CD4-positive, alpha-beta T cell treated with Interferon alpha-2 for 1 hour (primary cell): Measurements from ENCODE around the gene NPTXR.

Source experiments
- DNase-seq, 2 donors: peaks; one replicate each; pipeline ENCODE4 v3.0.0-alpha.2; 2020 to 2022

The NPTXR gene

DNA sequence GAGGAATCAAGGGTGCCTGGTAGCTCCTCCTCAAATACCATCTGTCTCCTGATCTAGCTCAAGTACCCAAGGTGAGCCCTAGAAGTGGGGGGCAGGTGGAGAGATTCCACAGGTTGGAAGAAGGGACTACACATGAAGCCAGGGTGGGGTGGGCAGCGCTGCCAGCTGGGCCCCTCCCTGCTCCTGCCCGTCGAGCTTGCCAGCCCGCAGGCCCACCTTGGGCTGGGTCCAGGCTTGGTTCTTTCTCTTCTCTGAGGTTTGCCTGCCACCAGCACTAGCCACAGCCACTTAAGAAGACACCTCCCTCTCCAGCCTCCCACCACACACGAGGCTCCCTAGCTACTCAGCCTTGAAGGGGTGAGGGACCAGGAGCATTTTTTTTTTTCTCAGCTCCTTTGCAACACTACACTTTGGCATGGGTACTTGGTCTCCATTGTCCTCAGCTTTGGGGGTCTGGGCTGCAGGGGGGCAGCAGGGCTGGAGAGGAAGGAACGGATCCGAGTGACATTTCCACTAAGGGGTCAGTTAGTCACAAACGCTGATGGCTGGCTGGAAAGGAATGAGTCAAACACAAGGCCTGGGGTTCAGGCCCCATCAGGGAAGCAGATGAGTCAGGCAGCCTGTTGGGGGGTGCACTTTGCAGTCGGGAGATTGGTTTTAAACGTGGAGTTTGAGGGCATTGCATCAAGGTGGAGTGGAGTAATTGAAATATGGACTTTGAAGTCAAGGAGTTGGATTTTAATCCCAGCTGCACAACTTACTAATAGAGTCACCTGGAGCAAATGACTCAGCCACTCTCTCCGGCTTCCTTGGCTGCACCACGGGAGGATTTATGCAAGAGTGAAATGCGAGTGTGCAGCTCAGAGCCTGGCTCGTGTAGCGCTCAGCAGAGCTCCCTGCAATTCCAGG, 7.4 kb upstream of the NPTXR start:
- no peak for DNase-seq

DNA sequence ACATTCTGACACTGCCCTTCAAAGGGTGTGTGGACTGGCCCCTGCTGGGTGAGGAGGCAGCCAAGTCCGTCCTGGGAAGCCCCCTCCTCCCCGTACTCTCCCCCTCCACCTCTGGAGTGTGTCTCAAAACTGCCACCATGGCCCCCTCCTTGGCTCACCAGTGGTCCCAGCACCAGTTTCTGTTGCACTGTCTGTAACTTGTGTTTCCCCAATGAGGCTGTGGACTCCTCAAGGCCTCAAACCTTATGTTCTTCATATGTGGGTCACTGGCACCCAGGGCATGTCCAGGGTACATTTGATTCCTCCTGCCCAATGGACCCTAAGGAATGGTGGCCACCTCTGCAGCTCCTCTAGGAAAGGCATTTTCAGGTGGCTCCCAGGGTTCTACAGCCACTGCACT, 6.6 kb upstream of the NPTXR start:
- DNase-seq, result no peak

DNA sequence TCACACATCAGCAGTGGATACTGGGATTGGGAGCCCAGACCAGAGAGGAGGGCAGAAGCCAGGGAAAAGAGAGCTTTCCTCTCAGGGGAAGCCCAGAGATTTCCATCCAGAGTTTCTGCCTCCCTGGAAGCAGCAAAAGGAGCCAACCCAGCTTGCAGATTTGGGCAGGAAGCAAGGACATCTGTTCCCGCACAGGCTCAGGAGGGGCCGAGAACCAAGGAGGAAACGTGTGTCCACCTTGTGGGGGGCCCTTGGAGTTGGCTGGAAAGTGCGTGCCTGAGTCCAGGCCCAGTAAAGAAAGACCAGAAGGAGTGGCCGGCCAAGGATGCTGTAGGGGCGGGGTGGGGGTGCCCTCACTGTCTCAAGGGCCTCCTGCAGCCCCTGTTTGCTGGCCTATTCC, 6.0 kb upstream of the NPTXR start:
- DNase-seq, result no peak

DNA sequence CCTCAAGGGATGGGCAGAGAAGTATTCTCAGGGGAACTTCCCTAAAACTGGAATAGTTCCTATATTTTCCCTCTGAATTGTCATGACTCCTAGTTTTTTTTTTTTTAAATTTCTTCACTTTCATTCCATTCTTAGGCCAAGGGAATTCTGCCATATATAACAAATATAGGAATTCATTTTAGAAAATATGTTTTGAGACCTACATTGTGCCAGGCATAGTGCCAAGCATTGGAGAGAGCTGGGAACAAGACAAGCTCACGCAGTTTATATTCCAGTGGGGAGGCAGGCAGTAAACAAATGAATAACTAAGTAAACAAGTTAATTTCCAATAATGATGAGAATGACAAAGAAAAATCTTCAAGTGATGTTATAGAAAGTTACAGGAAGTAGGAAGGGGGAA, 2.6 kb upstream of the NPTXR start:
- DNase-seq, result no peak

DNA sequence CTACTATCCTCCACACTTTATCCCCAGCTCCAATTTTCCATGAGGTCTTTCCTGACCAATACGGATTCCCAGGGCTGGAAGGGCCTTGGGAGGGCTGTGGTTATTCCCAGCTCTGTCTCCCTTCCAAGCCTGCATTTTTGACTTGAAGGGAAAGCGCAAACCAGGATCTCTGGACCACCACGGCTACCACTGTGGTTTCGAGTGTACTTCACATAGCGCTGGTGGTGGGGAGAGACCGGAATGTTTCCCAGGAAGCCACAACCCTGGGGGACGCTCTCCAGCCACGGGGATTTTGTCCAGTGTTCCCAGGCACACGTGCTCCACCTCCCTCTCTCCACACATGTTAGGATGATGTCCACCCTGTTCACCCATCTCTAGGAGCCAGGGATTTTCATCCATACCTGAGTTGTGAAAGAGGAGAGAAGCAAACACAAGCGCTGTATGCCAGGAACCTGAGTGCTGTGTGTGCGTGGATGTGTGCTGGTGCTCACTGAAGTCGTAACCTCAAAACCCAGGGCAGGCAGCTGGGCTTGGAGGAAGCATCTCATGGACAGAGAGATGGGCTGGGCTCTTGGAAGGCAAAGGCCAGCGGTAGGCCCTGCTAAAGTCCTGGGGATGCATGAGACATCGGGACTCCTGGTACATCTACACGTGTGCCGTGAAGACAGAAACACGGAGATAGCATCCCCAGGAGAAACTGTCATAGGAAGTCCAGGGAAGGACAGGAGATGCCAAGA, 1.3 kb upstream of the NPTXR start:
- no peak for DNase-seq

DNA sequence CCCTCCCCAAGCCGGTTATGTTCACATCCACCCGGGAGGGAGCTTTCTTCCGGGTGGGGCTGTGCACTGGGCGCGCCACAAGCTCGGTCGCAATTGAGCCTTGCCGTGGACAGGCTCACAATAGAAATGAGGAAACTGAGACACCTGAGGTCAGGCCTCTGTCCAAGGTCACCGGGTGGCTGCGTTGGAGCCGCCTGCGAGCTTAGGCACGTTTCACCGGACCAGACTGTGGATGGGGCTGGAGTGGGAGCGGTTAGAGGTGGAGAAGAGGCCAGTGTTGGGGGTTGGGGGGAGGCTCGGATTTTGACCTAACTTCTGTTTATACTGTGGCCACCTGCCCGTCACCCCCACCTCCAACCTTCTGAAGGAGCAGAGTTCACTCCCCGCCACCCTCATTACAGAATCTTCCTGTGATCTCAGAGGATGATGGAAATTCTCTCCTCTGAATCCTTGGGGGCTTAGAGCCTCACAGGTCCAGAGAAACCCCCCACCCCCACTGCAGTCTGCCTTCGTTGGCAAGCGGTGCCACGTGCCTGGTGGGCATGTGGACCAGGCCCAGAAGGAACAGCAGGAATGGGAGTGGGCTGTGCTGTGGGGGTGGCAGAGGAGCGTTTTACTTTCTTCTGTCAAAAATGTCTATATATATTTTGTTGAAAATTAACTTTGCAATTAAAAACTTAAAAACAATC, 631 bp upstream of the NPTXR start:
- DNase-seq, result no peak

GRCh38 chr22:38843201-38843656, 599 bp downstream of the NPTXR start:
- peak; percentile 44 to 60 for DNase-seq

DNA sequence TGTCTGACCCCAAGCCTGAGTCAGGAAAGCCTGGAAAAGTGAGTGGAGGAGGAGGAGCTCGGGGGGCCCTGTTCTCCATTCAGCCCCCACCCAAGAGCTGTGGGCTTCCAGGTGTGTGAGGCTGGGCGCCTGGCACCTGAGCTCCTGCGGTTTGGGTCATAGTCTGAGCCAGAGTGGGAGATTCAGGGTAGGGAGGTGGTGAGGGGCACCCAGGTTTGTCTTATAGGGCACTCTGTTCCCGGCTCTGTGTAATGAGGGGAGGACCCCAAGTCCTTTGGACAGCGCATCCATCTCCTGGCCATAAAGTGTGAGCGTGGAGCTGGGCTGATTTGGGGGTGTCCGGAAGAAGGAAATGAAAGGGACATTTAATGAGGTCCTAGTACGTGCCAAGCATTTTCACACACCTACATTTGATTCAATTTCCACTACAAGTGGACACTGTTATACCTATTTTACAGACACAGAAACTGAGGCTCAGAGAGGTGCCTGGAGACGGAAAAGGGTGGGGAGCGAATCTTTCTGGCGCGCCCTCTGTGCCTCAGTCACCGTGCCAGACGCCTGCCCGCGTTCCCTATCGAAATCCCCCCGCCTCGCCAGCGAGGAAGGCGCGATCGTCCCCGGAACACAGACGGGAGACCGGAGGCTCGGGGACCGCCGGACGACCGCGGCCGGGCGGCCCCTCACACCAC, 1.2 kb downstream of the NPTXR start:
- DNase-seq, result no peak

DNA sequence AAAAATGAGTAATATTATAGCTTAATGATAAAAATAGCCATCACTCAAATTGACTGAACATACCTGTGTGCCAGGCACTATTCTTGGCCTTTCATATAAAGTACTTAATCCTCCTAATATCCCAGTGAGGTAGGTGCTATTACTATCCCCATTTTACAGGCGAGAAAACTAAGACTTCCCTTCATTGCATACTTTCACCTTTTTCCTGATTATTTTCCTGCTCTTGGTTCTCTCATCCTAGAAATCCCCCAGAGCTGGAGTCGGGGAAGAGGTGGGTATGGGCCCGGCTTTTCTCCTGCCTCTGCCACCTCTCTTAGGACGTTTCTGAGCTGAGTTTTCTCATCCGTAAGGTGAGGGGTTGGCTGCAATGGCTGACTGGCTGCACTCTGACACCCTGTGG, 2.2 kb downstream of the NPTXR start:
- DNase-seq, result no peak

DNA sequence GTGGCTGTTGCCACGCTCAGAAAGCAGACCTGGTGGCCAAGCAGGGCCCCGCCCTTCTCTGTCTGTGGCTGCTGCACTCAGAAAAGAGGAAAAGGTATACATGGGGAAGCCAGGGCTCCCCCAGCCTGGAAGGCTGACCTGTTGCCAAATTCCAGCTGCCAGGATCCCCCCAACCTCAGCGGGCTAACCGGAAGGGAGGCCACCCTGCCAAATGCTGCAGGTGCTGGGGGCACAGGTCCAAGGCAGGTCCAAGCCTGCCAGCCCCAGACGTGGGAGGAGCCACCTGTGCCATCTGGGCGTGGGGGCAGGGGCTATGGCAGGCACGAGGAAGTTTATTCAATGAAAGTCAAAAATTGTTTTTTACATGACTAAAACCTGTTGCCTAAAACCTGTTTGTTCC, 2.6 kb downstream of the NPTXR start:
- no peak for DNase-seq

DNA sequence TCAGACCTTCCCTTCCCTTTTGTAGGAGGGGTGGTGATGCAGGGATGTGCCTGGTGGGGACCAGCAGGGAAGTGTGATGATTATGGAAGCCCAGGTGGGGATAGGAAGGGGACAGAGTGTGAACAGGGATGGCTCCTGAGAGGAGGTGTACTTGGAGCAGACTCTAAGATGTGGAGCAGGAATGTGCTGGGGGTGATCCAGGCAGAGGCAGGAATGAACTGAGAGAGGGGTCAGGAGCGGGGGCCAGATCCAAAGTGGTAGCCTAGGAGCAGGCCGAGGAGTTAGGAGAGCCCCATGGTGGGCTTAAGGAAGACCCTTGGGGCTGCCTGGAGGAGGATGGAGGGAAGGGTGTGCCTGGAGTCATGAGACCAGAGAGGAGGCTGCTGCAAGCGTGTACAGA, 3.7 kb downstream of the NPTXR start:
- DNase-seq, result no peak

- no peak for DNase-seq
Measured at GRCh38 chr22:38839686-38840085, 4.1 kb downstream of the NPTXR start.

DNA sequence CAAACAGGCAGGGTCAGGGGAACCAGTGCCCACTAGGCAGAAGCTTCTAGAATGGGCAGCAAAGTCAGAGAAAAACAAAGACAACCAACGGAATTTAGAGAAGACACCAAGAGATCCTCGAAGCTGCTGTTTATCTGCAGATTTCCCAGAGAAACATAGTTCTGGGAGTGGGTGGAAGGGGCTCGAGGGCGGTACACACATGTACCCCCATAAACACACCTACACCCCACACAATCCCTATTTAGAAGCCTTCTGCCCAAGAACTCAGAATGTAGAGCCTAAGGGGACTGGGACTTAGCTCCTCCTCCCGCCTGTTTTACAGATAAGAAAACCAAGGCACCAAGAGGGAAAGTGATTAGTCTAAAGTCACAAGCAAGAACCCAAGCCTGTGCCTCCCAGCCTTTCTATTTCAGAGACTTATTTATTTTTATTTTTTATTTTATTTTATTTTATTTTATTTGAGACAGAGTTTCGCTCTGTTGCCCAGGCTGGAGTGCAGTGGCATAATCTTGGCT, 6.4 kb downstream of the NPTXR start:
- no peak for DNase-seq

DNA sequence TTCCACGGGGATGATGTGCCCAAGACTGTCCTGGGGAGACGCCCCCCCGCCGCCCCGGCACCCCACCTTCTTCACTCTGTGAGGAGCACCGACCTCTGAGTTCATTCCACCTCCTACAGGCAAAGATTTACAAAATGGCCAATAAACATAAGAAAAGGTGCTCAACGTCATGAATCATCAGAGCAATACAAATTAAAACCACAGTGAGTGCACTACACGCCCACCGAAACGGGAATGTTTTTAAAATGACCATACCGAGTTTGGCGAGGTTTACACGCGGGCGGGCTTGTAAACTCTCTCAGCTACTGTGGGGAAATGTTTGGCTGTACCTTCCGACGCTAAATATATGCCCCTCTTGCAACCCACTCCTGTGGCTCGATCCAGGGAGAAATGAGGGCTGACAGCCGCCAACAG, 7.9 kb downstream of the NPTXR start:
- DNase-seq, result no peak

DNA sequence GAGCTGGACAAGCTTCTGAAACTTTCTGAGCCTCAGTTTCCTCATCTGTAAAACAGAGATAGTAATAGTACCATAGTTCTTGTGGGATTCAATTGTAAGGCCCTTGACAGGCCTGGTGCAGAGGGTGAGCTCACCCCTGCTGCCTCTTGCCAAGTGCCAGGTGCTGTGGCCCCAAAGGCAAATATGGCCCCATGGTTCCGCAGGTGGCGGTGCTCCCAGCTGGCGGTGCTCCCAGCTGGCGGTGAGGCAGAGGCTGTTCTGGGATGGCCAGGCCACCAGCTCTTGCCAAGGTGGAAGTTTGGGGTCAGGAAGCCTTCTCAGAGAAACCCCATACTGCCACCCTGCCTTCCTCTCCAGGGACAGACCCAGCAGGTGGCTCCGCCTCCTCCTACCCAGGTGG, 8.8 kb downstream of the NPTXR start:
- no peak for DNase-seq

- no peak for DNase-seq
Measured at GRCh38 chr22:38834215-38834953, 9.4 kb downstream of the NPTXR start.

DNA sequence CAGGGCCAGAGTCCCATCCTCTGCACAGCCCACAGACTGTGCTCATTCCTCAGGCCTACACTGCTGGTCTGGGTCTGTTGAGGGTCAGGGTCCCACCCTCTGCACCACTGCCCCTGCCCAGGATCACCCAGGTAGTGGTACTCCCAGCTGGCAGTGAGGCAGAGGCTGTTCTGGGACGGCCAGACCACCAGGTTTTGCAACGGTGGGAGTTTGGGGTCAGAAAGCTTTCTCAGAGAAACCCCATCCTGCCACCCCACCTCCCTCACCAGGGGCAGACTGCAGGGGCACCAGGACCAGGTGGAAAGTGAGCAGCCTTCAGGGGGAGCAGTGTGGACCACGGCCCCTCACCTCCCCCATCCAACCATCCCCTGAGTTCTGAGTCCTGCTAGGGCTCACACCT, 10.8 kb downstream of the NPTXR start:
- DNase-seq, result no peak

DNA sequence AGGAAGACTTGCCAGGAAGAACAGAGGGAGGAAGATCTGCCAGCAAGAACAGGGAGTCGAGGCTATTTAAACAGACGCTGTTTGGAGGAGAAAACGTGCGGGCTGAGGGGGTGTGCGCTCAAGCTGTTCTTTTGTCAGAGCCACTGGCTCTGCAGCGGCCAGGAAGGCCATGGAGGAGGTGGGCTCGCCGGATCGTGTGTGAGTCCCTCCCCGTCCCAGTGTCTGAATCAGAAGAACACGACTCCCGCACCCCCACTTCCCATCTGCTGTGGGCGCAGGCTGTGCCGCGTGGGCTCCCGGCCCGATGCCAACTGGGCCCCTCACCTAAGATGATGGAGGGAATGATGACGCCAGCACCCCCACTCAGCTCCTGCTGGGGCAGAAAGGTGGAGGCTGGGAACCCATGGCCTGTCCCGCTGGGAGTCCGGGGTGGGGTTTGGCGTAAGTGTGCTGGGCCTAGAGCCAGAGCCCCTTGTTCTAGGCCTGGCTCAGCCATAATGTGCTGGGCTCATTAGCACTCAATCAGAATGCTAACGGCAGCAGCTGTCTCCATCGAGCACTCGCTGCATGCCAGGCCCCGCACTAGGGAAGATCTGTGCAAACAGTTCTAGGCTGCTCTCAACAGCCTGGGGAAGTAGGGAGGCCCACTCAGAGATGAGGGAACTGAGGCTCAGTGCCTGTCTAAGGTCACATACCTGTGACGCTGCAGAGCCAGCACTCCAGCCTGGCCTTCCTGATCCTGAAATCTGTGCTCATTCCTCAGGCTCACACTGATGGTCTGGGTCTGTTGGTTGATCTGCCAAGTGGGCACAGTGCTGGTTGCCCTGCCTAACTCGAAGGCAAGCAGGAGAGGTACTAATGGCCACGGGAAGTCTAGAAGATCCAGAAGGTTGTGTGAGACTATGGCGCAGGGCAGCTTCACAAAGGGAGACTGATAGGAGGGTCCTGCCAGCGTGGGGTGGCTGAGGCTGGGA, 11.5 kb downstream of the NPTXR start:
- no peak for DNase-seq

DNA sequence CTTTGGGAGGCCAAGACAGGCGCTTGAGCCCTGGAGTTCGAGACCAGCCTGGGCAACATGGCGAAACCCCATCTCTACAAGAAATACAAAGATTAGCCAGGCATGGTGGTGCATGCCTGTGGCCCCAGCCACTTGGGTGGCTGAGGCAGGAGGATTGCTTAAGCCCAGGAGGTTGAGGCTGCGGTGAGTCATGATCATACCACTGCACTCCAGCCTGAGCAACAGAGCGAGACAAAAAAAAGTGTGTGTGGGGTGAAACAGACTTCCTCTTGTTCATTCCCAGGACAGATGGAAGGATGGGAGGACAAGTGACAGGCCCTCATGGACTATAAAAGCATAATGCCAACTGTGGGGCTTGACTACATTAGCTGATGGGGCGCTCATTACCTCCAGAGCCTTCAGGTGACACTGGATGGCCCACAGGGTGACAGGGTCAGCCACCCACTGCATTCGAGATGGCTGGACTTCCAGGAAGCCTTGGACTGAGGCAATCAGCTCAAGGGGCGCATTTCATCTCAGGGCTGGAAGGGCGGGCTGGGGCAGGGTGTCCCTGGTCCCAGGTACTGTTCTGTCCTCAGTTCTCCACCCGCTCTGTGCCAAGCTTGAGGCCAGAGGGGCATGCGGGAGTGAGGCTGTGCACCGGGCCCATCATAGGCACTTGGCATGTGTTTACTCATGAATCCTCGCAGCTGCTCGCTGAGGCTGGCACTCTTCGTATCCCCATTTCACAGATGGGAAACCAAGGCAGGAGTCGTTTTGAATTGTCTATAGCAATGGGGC, 12.5 kb downstream of the NPTXR start:
- DNase-seq, result no peak

DNA sequence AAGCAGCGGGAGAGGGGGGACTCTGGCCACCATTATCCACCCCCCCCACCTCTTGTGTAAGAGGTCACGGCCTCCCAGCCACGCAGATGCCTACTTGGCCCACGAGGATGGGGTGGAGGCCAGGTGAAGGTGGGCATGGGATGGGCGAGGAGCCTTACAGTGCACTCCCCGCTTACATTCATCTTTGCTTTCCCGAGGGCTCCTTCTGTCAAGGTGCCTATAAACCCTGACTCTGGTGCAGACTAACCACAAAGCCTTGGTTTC, 13.1 kb downstream of the NPTXR start:
- no peak for DNase-seq
